Ectodermal cell (in vitro differentiated cells): ENCODE data around the gene TOM1L2.

Source experiments
- H3K27ac ChIP-seq: 2 replicates; pipeline ENCODE4 v1.7.0; 2013; ENCODE audit warnings: mild to moderate bottlenecking, low read depth, low read length; ENCODE audit not compliant: insufficient read depth, poor library complexity, severe bottlenecking
- H3K27me3 ChIP-seq: 2 replicates; pipeline ENCODE4 v1.7.0; 2013; ENCODE audit warnings: mild to moderate bottlenecking, low read length; ENCODE audit not compliant: insufficient read depth, control insufficient read depth, poor library complexity, severe bottlenecking
- H3K36me3 ChIP-seq: one replicate; pipeline ENCODE4 v1.7.0; 2013; ENCODE audit warnings: low read length; ENCODE audit not compliant: control insufficient read depth, insufficient read depth
- H3K4me1 ChIP-seq: one replicate; pipeline ENCODE4 v1.7.0; 2013; ENCODE audit warnings: low read length; ENCODE audit not compliant: control insufficient read depth, insufficient read depth
- H3K4me3 ChIP-seq: 2 replicates; pipeline ENCODE4 v1.7.0; 2013; ENCODE audit warnings: low read depth, low read length, control low read depth; ENCODE audit not compliant: insufficient read depth
- H3K9me3 ChIP-seq: 2 replicates; pipeline ENCODE4 v1.7.0; 2013; ENCODE audit warnings: mild to moderate bottlenecking, low read length, moderate library complexity; ENCODE audit not compliant: control insufficient read depth
- WGBS, 2 experiments: methylation state at CpG; one replicate each; pipeline ENCODE4 v1.1.7; 2013; ENCODE audit warnings: missing lambda C conversion rate in 2 of 2; 5-methylcytosine and 5-hydroxymethylcytosine counted together

Gene TOM1L2

DNA sequence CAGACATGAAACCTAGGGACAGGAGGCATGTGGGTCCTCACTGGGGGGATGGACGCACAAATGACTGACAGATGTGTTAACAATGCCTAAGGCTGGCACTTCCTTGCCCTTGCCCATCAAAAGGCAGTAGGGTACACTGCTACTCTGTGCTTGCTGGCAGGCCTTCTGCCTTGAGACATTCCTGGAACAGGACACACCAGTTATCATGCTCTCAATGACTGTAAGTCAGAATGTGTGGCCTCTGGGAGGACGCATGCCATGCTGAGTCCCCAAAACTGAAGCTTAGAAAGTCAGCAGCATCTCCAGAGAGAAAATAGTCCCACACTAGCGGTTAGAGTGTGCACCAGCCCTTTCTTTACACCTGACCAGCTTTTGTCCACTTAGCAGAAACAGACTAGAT, 119.3 kb downstream of the TOM1L2 start:
- no peak overlapping the region for H3K4me3 ChIP-seq
- H3K27ac ChIP-seq, result no peak overlapping the region
- H3K9me3 ChIP-seq, result no peaks in the 10 kb centered on the region
- H3K36me3 ChIP-seq, result no peaks in the 10 kb centered on the region
- H3K4me1 ChIP-seq, result peaks cover 52% of the 10 kb centered on the region
- 95 to 96% methylated on average over 3 of the region's 3 CpGs for WGBS, 2 experiments
- H3K27me3 ChIP-seq, result no peaks in the 10 kb centered on the region

DNA sequence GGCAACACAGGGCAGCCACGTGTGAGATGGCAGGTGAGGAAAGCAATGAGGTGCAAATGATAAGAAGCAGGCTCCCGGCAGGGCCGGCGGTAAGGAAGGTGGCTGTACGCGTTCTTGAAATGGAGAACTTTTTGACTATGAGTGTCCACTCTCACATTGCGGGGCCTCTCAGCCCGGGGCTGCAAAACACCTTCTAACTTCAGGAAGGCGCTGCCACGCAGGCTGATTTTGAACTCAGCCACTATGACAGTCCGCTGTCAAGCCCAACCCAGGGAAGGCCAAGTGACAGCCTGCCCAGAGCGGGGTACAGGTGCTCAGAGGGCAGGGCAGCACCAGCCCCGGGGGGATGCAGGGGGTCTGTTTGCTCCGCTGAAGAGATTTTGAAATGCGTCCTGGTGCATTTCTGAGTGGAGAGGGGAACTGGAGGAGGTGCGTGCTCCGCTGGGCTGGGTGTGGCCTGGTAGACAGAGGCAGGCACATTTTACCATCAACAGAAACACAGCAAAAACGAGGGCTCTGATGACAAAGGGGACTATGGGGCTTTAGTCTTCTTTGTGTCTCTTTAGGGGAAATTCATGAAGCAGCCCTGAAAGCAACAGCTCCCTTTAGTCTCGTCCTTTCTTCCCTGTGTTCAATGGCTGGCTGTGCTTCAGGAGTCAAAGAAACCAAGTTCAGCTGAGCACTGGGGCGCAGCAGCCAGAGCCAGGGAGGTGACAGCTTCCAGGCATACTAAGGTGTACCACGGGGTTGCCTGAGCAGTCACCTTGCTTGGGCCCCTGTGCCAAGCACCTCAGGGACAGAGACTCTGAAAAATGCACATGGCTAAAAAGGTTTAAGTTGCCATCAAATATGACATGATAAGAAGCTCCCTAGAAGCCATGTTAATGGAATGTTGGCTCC, 120.8 kb downstream of the TOM1L2 start:
- Histone ChIP-seq H3K27ac (no peak overlapping the region), H3K4me1 (peaks cover 56% of the 10 kb centered on the region), H3K27me3 (no peaks in the 10 kb centered on the region), H3K36me3 (no peaks in the 10 kb centered on the region), H3K9me3 (no peaks in the 10 kb centered on the region), H3K4me3 (no peak overlapping the region)
- 79 to 80% methylated on average over 19 to 21 of the region's 21 CpGs for WGBS, 2 experiments

DNA sequence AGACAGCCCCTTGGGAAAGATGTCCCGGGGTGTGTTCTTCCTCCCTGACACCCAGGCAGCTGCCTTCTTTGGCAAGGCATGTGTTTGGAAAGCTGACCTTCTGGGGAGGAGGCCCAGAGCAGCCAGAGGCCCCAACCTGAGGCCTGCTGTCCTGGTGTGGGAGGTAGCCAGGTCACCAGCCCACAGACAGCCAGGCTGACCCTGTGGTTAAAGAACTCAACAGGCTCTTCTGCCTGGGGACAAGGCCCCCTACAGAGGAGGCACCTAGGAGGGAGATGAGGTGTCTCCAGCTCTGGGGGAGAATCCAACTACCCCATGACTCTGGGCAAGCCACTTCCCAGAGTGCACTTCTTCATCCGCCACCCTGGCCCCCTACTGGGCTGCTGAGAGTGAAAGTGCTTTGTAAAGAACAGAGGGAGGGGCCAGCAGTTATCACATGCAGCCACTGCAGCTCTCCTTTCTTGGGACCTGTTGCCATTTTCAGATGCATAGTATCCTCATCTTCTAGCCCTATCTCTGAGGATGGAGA, 122.3 kb downstream of the TOM1L2 start:
- H3K36me3 ChIP-seq, result no peaks in the 10 kb centered on the region
- H3K27ac ChIP-seq, result no peak overlapping the region
- no peak overlapping the region for H3K4me3 ChIP-seq
- H3K4me1 ChIP-seq, result peaks cover 50% of the 10 kb centered on the region
- 74 to 79% methylated on average over 2 of the region's 2 CpGs for WGBS, 2 experiments
- H3K9me3 ChIP-seq, result no peaks in the 10 kb centered on the region
- no peaks in the 10 kb centered on the region for H3K27me3 ChIP-seq

DNA sequence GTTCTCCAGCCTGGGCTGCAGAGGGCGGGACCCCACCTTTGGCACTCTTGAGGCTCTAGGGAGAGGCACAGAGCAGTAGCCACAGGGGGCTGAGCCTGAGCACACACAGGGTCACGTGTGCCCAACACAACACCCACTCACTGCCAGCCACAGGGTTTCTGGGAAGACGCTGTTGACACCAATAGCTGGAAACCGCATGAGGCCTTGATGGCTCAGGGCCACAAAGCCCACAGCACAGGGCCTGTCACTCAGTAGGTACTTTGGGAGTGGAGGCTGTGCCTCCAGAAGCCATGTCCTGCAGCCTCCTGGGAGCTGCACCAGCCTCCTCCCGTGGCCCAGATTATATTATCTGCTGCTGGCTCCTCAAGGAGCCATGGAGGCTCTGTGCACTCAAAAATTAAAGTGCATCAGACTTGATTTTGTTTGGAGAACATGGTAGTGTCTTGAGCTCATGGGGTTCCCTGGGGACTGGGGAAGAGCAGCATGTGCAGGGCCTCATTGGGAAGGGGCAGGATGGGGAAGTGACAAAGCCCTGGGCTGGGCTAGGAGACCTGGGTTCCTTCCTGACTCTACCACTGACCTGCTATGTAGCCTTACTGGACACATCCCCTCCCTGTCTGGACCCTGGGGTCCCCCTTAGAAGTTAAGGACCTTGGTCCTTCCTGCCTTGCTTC, 122.9 kb downstream of the TOM1L2 start:
- Histone ChIP-seq H3K4me3 (no peak overlapping the region), H3K4me1 (peaks cover 47% of the 10 kb centered on the region), H3K9me3 (no peaks in the 10 kb centered on the region), H3K36me3 (no peaks in the 10 kb centered on the region), H3K27me3 (no peaks in the 10 kb centered on the region), H3K27ac (no peak overlapping the region)
- 73 to 75% methylated on average over 5 of the region's 5 CpGs for WGBS, 2 experiments

DNA sequence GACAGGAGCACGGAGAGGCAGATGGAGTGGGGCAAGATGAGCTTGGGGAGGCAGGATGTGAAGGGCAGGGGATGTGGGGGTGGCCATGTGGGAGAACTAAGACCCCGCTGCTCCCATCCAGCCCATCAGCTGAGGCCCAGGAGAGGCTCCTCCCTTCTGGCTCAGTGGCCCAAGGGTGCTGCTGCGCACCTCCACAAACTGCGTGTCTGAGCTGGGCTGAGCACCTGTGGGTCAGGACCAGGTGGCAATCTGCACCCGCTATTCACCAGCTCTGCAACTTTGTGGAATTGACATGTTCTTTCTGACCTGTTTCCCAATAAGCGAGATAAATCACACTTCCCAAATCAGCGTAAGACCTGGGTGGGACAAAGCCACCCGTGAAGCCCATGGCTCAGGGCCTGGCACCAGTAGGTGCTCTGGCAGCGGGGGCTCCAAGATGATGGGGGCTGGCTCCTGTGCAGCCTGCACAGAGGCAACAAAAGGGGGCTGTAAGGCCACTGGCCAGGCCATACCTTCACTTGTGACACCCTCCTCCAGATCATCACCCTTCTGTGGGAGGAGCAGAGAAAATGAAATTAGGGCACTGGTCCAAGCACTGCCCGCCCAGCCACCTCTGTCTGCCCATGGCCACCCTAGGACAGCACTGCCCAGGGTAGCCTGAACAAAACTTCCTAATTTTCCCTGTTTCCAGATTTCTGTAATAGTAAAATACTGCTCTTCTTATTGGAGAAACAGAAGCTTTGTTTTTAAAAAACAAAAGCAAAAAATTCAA, 123.7 kb downstream of the TOM1L2 start:
- WGBS, 2 experiments, result 88 to 89% methylated on average over 10 of the region's 10 CpGs
- H3K9me3 ChIP-seq, result no peaks in the 10 kb centered on the region
- H3K36me3 ChIP-seq, result no peaks in the 10 kb centered on the region
- H3K4me1 ChIP-seq, result peaks cover 47% of the 10 kb centered on the region
- H3K4me3 ChIP-seq, result no peak overlapping the region
- H3K27me3 ChIP-seq, result no peaks in the 10 kb centered on the region
- no peak overlapping the region for H3K27ac ChIP-seq

DNA sequence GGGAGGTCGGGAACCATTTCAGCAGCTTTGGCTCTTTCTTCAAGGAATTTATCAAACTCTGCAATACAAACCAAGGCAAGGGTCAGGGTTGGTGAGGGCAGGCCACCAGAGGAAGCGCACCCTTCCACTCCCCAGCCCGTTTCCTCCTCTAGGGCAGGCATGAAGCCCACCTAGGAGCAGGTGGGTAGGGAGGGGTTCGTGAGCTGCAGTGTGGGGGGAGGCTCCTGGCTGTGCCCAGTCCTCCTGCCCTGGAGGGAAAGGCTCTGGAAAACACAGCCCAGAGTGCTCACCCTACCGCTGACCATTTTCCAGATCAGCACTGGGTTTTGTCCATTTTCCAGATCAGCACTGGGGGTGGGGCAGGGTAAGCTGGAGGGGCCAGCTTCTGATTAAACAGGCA, 124.5 kb downstream of the TOM1L2 start:
- Histone ChIP-seq H3K36me3 (no peaks in the 10 kb centered on the region), H3K27ac (no peak overlapping the region), H3K4me3 (no peak overlapping the region), H3K9me3 (no peaks in the 10 kb centered on the region), H3K4me1 (peaks cover 47% of the 10 kb centered on the region), H3K27me3 (no peaks in the 10 kb centered on the region)
- WGBS, 2 experiments, result 83 to 85% methylated on average over 5 of the region's 5 CpGs

DNA sequence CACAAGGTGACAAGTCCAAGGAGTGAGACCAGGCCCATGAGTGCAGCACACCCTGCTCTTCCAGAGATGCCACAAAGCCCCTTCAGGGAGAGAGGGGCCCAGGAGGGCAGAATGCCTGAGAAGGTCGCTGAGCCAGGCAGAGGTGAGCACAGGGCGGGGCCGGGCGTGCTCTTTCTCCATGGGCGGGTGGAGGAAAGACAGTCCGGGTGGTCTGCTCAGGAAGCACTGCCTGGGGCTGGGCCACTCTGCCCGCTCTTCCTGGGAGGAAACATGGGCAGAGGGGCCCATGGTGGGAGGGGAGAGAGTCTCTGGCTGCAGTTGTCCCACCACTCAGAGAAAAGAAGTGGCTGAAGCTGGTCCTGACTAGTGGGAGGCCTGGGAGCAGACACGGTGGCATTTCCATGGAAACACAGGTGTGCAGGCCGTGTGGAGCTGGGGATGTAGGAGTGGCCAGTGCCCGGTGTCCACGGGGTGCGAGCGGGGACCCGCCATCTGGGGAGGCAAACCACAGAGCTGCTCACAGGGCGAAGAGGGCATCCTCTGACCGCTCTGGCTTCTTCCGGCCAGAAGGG, 125.0 kb downstream of the TOM1L2 start:
- peaks cover 47% of the 10 kb centered on the region for H3K4me1 ChIP-seq
- H3K4me3 ChIP-seq, result no peak overlapping the region
- WGBS, 2 experiments, result 86 to 87% methylated on average over 17 of the region's 17 CpGs
- H3K9me3 ChIP-seq, result no peaks in the 10 kb centered on the region
- H3K27ac ChIP-seq, result no peak overlapping the region
- no peaks in the 10 kb centered on the region for H3K27me3 ChIP-seq
- no peaks in the 10 kb centered on the region for H3K36me3 ChIP-seq

DNA sequence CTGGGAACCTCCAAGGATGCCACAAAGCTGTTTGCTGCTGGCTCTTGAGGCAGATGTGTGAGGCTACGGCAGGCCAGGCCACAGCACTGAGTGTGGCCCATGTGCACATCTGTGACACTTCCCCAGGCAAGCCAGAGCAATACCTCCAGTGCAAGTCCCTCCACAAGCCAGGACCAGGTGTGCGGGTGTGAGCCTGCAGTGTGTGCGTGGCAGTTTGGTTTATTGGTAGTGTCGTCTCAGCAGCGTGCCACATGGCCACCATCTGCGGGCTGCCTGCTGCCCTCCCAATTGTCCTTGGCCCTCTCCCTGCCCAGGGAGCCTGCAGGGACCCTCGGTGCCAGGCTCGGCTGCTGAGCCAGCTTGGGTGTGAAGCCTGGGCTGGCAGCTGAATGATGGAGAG, 125.6 kb downstream of the TOM1L2 start:
- H3K9me3 ChIP-seq, result no peaks in the 10 kb centered on the region
- no peaks in the 10 kb centered on the region for H3K36me3 ChIP-seq
- H3K27ac ChIP-seq, result no peak overlapping the region
- no peaks in the 10 kb centered on the region for H3K27me3 ChIP-seq
- no peak overlapping the region for H3K4me3 ChIP-seq
- WGBS, 2 experiments, result 95 to 96% methylated on average over 8 of the region's 8 CpGs
- H3K4me1 ChIP-seq, result peaks cover 45% of the 10 kb centered on the region

DNA sequence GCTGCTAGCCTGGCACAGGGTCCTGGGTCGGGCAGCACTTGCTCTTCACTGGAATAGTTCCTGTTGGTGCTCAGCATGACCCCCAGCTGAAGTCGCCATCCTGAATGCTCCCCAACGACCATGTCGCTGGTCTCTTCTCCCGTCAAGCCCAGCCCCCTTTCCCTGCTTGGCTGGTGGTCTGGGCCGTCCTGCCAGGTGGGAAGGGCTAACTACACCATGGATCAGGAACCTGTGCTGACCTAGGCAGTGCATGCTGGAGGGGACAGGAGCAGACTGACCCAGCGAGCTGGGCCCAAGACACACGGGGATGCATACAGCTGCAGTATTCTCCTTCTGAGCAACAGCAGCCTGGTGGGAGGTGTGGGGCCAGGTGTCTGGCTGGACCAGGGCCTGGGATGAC, 126.2 kb downstream of the TOM1L2 start:
- Histone ChIP-seq H3K27ac (no peak overlapping the region), H3K4me3 (no peak overlapping the region), H3K27me3 (no peaks in the 10 kb centered on the region), H3K9me3 (no peaks in the 10 kb centered on the region), H3K36me3 (no peaks in the 10 kb centered on the region), H3K4me1 (peaks cover 41% of the 10 kb centered on the region)
- 73% methylated on average over 8 of the region's 8 CpGs for WGBS, 2 experiments
